Colonic mucosa (tissue), 4 donors: ENCODE measurements around the gene GALNT18. TPM values are rescaled to one million over a fixed set of nuclear protein-coding genes. Genes with fewer than 3 reads are reported as not detected.

Experiments used
- DNase-seq: peaks from one replicate; pipeline ENCODE4 v3.0.0-alpha.2; 2020
- H3K27ac ChIP-seq: fragments of 200-600 bp; one replicate; pipeline ENCODE4 v1.8.0; 2021
- H3K27me3 ChIP-seq: fragments of 200-600 bp; one replicate; pipeline ENCODE4 v1.8.0; 2021
- H3K36me3 ChIP-seq: fragments of 200-600 bp; one replicate; pipeline ENCODE4 v1.8.0; 2021
- H3K4me1 ChIP-seq: fragments of 200-600 bp; one replicate; pipeline ENCODE4 v1.8.0; 2021; ENCODE audit warnings: mild to moderate bottlenecking
- H3K4me3 ChIP-seq: fragments of 200-600 bp; one replicate; pipeline ENCODE4 v1.8.0; 2021
- H3K9ac ChIP-seq, 2 donors: one replicate each; pipeline ENCODE4 v1.7.0; 2013; ENCODE audit warnings: control low read depth in 2 of 2, low read depth in 2 of 2, low read length in 2 of 2
- H3K9me3 ChIP-seq: fragments of 200-600 bp; one replicate; pipeline ENCODE4 v1.8.0; 2021
- CTCF ChIP-seq: fragments of 200-600 bp; IDR thresholded peaks from one replicate; pipeline ENCODE4 v1.8.0; 2022; ENCODE audit warnings: antibody characterized with exemption, mild to moderate bottlenecking
- intact Hi-C: fragments of 100-400 bp; cut with DNase I; formaldehyde crosslinking; loops from one replicate; pipeline ENCODE4 v1.14.1; 2022
- total RNA-seq, 2 donors: library from RNA; stranded (reverse); fragmentation: NEBNext Ultra II Directional in 1 of 2; extraction: Animal tissue kit (Norgen Biotek cat#: 25700) in 1 of 2; gene quantifications; one replicate each; pipeline ENCODE4 v1.2.1, GENCODE V29; 2021
- donor health status: healthy.
- donor health status: DM: no; HTN: no; CAD: no.
- donor health status: DM: no; HTN: no; CAD: no.

GALNT18 gene
- total RNA-seq, 2 donors from 2014 or later = 3.6 to 8.3 TPM

GRCh38 chr11:11260903-11261302, 360.9 kb downstream of the GALNT18 start:
- Histone ChIP-seq H3K4me3 (no peak overlapping the region), H3K27me3 (no peaks in the 10 kb centered on the region), H3K27ac (no peak overlapping the region), H3K4me1 (no peaks in the 10 kb centered on the region), H3K9ac (no peak overlapping the region), H3K9me3 (no peaks in the 10 kb centered on the region), H3K36me3 (no peaks in the 10 kb centered on the region)
- DNase-seq = no peak
- TF ChIP-seq CTCF = no peak
- intact Hi-C loops = loop anchor here (10.0 kb wide), 2 partner anchors 226 to 466 kb away; no protein-coding TSS in a partner anchor

GRCh38 chr11:11253995-11254394, 367.8 kb downstream of the GALNT18 start:
- TF ChIP-seq CTCF = no peak
- Histone ChIP-seq H3K4me3 (no peak overlapping the region), H3K9me3 (no peaks in the 10 kb centered on the region), H3K9ac (no peak overlapping the region), H3K36me3 (no peaks in the 10 kb centered on the region), H3K4me1 (no peaks in the 10 kb centered on the region), H3K27me3 (no peaks in the 10 kb centered on the region), H3K27ac (no peak overlapping the region)
- DNase-seq = no peak
- intact Hi-C loops = no loop called here

GRCh38 chr11:11253497-11253896, 368.3 kb downstream of the GALNT18 start:
- H3K4me3 ChIP-seq = no peak overlapping the region
- intact Hi-C loops = no loop called here
- H3K27ac ChIP-seq = no peak overlapping the region
- no peaks in the 10 kb centered on the region for H3K27me3 ChIP-seq
- no peak overlapping the region for H3K9ac ChIP-seq
- no peaks in the 10 kb centered on the region for H3K4me1 ChIP-seq
- no peaks in the 10 kb centered on the region for H3K9me3 ChIP-seq
- TF ChIP-seq CTCF = no peak
- H3K36me3 ChIP-seq = no peaks in the 10 kb centered on the region
- DNase-seq = no peak

GRCh38 chr11:11252403-11252802, 369.4 kb downstream of the GALNT18 start:
- Histone ChIP-seq H3K36me3 (no peaks in the 10 kb centered on the region), H3K9me3 (no peaks in the 10 kb centered on the region), H3K9ac (no peak overlapping the region), H3K27ac (no peak overlapping the region), H3K27me3 (no peaks in the 10 kb centered on the region), H3K4me3 (no peak overlapping the region), H3K4me1 (no peaks in the 10 kb centered on the region)
- DNase-seq = no peak
- TF ChIP-seq CTCF = no peak
- intact Hi-C loops = no loop called here

- no peak overlapping the region for H3K4me3 ChIP-seq
- no peak overlapping the region for H3K9ac ChIP-seq
- H3K27me3 ChIP-seq = no peaks in the 10 kb centered on the region
- TF ChIP-seq CTCF = no peak
- H3K27ac ChIP-seq = no peak overlapping the region
- intact Hi-C loops = no loop called here
- DNase-seq = no peak
- H3K9me3 ChIP-seq = no peaks in the 10 kb centered on the region
- H3K4me1 ChIP-seq = no peaks in the 10 kb centered on the region
- H3K36me3 ChIP-seq = no peaks in the 10 kb centered on the region
Observed at GRCh38 chr11:11251394-11251970, 370.3 kb downstream of the GALNT18 start.
